SK-N-SH treated with all-trans-retinoic acid at 6 μM for 48 hours (cell line): ENCODE data around the gene DEPP1.
A peak's percentile ranks its signal among the peaks of the same experiment; 100 is the strongest.

Source experiments
- ATAC-seq: fragments of 200-7000 bp; cut with Tn5 transposase; 3 replicates; pipeline ENCODE4 v1.9.1; 2020; ENCODE audit warnings: mild to moderate bottlenecking, moderate library complexity
- ARNTL ChIP-seq: fragments of 450-650 bp; formaldehyde crosslinking; IDR thresholded peaks from 2 replicates; pipeline ENCODE4 v1.5.0; 2020; ENCODE audit warnings: low read depth, mild to moderate bottlenecking, moderate library complexity, borderline replicate concordance
- BACH2 ChIP-seq: fragments of 250-450 bp; sonication (Bioruptor Pico); IDR thresholded peaks from 2 replicates; pipeline ENCODE4 v1.9.0; 2021; ENCODE audit warnings: mild to moderate bottlenecking, borderline replicate concordance
- CSDC2 ChIP-seq: fragments of 250-450 bp; sonication (Bioruptor Pico); IDR thresholded peaks from 2 replicates; pipeline ENCODE4 v1.5.0; 2020; ENCODE audit warnings: mild to moderate bottlenecking, moderate library complexity
- CSRNP3 ChIP-seq: fragments of 250-450 bp; sonication (Bioruptor Pico); IDR thresholded peaks from 2 replicates; pipeline ENCODE4 v1.5.1; 2021; ENCODE audit warnings: mild to moderate bottlenecking, moderate library complexity
- ESRRG ChIP-seq: fragments of 250-450 bp; sonication (Bioruptor Pico); IDR thresholded peaks from 2 replicates; pipeline ENCODE4 v1.6.1; 2021; ENCODE audit warnings: mild to moderate bottlenecking
- GLIS3 ChIP-seq: fragments of 250-450 bp; sonication (Bioruptor Pico); IDR thresholded peaks from 2 replicates; pipeline ENCODE4 v1.5.0; 2020; ENCODE audit warnings: mild to moderate bottlenecking, moderate library complexity
- ISL1 ChIP-seq: fragments of 250-450 bp; sonication (Bioruptor Pico); IDR thresholded peaks from 2 replicates; pipeline ENCODE4 v2.1.2; 2022; ENCODE audit warnings: mild to moderate bottlenecking, moderate library complexity
- OSR1 ChIP-seq: fragments of 250-450 bp; sonication (Bioruptor Pico); IDR thresholded peaks from 2 replicates; pipeline ENCODE4 v1.8.0; 2022; ENCODE audit warnings: moderate library complexity, mild to moderate bottlenecking, inconsistent platforms
- SNAI2 ChIP-seq: fragments of 250-450 bp; sonication (Bioruptor Pico); IDR thresholded peaks from 2 replicates; pipeline ENCODE4 v1.5.0; 2020; ENCODE audit warnings: mild to moderate bottlenecking, moderate library complexity
- TCF4 ChIP-seq: fragments of 250-450 bp; sonication (Bioruptor Pico); IDR thresholded peaks from 2 replicates; pipeline ENCODE4 v1.8.0; 2021; ENCODE audit warnings: mild to moderate bottlenecking, moderate library complexity, borderline replicate concordance
- TOX ChIP-seq: fragments of 250-450 bp; sonication (Bioruptor Pico); IDR thresholded peaks from 2 replicates; pipeline ENCODE4 v1.8.0; 2021; ENCODE audit warnings: mild to moderate bottlenecking, moderate library complexity, borderline replicate concordance
- ZC3H10 ChIP-seq: fragments of 250-450 bp; sonication (Bioruptor Pico); IDR thresholded peaks from 2 replicates; pipeline ENCODE4 v1.5.1; 2021; ENCODE audit warnings: mild to moderate bottlenecking, moderate library complexity
- ZFP3 ChIP-seq: fragments of 250-450 bp; sonication (Bioruptor Pico); IDR thresholded peaks from 2 replicates; pipeline ENCODE4 v1.5.0; 2020; ENCODE audit warnings: mild to moderate bottlenecking, moderate library complexity
- ZFP30 ChIP-seq: fragments of 450-650 bp; formaldehyde crosslinking; IDR thresholded peaks from 2 replicates; pipeline ENCODE4 v1.5.0; 2022; ENCODE audit warnings: mild to moderate bottlenecking, moderate library complexity
- TF ChIP-seq, protein P1 (sequence below): fragments of 250-450 bp; sonication (Bioruptor Pico); IDR thresholded peaks from 2 replicates; pipeline ENCODE4 v1.8.0; 2021; ENCODE audit warnings: low read depth, mild to moderate bottlenecking, moderate library complexity, borderline replicate concordance
- TF ChIP-seq, protein P2 (sequence below): fragments of 250-450 bp; sonication (Bioruptor Pico); IDR thresholded peaks from 2 replicates; pipeline ENCODE4 v1.8.0; 2020; ENCODE audit warnings: mild to moderate bottlenecking, moderate library complexity, borderline replicate concordance
- TF ChIP-seq, protein P3 (sequence below): fragments of 250-450 bp; sonication (Bioruptor Pico); IDR thresholded peaks from 2 replicates; pipeline ENCODE4 v1.5.0; 2020; ENCODE audit warnings: mild to moderate bottlenecking, moderate library complexity

The DEPP1 gene

GRCh38 chr10:44960482-44961229 lies 18.0 kb downstream of the DEPP1 start (continued):
- TF ChIP-seq ESRRG = no peak

DNA sequence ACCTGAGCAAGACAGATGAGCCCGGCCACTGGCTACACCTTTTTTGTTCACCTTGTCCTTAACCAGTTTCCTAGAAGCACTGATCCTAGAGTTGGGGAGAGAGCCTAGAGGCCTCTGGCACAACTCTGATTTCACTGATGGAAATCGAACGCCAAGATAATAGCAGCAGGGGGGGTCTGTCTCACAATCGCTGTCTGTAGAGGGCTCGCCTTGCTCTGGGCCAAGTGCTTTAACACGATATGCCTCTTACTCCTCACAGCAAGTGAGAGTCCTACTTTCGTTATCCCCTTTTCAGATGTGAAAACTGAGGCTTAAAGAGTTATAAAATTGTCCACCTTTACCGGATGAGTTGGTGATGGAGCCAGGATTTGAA lies 18.5 kb downstream of the DEPP1 start:
- peak; percentile 3 for ATAC-seq
- no peak for TF ChIP-seq TOX (CRISPR knock-in tag)

DNA sequence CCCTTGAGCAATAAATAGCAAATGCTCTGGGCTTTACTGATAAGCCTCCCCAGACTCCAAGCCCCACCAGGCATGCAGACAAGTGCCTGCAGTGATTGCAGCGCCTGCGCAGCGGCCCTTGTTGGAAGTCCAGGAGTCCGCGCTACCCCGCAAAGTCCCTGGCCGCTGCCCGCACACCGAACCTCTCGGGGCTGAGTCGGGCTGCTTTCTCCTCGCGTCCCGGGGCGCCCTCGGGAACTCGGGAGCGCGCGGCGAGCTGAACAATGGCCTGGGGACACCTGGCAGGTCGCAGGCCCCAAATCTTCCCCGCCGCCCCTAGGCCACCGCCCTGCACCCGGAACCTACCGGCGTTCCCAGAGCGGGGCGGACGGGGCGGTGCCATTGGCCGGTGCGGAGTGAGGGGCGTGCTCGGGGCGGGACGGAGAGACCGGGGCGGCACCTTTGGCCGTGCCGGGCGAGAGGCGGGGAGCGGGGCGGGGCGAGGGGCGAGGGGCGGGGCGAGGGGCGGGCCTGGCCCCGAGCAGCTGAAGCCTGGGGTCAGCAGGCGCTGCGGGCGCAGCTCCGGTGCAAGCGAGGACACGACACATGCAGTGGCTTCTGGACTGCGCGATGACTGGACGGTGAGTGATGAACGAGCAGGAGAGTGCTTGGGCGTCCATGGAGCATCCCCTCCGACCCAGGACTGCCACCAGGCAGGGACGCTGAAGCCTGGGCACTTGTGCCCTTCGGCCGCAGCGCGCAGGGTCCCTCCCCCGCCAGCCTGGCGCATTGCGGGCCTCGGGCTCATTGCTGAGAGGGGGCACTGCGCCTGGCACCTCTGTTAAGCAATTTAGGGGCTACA lies 19.1 kb downstream of the DEPP1 start, which contains the start of gene RASSF4:
RASSF4 (plus strand) TSS at position 556 of the 841 bp plus-strand sequence. CDS start 10,401 bp downstream, outside the sequence.
- TF ChIP-seq ISL1 (CRISPR knock-in tag) (no peak), ZFP3 (CRISPR knock-in tag) (peak; percentile 89)
- ATAC-seq = peak; percentile 99

DNA sequence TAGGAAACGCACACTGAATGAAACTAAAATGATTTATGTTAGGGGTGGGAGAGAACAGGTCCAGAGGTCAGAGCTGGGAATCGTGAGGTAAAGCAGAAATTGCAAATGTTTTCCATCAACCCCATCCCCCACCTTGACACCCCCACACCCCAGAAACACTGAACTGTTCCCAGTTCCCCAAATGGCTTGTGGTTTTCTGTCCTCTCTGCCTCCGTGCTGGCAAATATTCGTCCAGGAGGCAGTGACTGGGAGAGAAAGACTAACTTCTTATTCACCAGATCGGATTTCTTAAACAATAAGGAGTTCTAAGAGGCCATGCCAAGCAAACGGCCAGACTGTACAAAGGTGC lies 19.7 kb downstream of the DEPP1 start:
- TF ChIP-seq OSR1 (CRISPR knock-in tag) (no peak), BACH2 (CRISPR knock-in tag) (no peak)
- TF ChIP-seq, protein P1, sequence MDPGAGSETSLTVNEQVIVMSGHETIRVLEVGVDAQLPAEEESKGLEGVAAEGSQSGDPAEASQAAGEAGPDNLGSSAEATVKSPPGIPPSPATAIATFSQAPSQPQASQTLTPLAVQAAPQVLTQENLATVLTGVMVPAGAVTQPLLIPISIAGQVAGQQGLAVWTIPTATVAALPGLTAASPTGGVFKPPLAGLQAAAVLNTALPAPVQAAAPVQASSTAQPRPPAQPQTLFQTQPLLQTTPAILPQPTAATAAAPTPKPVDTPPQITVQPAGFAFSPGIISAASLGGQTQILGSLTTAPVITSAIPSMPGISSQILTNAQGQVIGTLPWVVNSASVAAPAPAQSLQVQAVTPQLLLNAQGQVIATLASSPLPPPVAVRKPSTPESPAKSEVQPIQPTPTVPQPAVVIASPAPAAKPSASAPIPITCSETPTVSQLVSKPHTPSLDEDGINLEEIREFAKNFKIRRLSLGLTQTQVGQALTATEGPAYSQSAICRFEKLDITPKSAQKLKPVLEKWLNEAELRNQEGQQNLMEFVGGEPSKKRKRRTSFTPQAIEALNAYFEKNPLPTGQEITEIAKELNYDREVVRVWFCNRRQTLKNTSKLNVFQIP (CRISPR knock-in tag) = no peak
- ATAC-seq = no peak

- TF ChIP-seq ISL1 (CRISPR knock-in tag) = 0 out of 2 replicates have a peak, but pooled peaks have one; percentile 7
- no peak for TF ChIP-seq TCF4
- no peak for TF ChIP-seq GLIS3 (CRISPR knock-in tag)
- TF ChIP-seq ZC3H10 (CRISPR knock-in tag) = no peak
- TF ChIP-seq CSRNP3 = no peak
- TF ChIP-seq, protein P2, sequence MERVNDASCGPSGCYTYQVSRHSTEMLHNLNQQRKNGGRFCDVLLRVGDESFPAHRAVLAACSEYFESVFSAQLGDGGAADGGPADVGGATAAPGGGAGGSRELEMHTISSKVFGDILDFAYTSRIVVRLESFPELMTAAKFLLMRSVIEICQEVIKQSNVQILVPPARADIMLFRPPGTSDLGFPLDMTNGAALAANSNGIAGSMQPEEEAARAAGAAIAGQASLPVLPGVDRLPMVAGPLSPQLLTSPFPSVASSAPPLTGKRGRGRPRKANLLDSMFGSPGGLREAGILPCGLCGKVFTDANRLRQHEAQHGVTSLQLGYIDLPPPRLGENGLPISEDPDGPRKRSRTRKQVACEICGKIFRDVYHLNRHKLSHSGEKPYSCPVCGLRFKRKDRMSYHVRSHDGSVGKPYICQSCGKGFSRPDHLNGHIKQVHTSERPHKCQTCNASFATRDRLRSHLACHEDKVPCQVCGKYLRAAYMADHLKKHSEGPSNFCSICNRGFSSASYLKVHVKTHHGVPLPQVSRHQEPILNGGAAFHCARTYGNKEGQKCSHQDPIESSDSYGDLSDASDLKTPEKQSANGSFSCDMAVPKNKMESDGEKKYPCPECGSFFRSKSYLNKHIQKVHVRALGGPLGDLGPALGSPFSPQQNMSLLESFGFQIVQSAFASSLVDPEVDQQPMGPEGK (CRISPR knock-in tag) = no peak
- no peak for ATAC-seq
Measured at GRCh38 chr10:44958196-44958897, 20.3 kb downstream of the DEPP1 start.

DNA sequence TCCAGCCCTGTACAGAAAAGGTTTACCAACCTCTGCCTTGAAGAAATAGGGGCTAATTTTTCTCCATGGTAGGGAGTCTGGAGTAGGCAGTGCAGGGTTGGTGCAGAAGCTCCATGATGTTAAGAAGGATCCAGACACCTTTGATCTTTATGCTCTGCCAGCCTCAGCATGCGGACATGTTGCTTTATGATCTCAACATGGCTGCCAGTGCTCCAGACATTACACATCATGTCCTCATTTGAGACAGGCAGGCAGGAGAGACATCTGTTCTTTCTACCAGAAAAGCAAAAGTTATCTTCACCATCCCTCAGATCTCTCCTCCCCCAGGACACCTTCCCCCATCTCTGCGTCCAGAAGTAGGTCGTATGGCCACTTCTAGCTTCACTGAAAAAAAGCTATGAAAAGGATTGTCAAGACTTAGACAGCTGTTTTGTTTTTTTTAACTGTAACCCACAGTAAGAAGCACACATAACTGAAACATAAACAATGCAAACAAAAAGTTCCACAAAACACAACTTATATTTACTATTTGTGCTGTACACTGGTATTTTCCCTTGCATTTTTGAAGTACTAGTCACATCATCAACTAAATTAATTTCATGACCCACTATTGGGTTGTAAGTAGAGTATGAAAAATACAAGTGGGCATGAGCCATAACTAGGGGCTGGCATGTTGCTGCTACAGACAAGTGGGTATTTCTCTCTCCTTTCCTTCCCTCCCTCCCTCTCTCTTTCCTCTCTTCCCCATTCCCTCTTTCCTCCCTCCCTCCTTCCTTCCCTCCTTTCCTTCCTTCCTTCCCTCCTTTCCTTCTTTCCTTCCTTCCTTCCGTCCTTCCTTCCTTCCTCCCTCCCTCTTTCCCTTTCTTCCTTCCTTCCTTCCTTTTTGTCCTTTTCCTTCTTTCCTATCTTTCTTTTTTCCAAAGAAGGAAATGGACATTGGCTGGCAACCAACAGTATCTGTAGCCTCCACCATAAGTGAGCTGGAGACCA lies 21.6 kb downstream of the DEPP1 start:
- TF ChIP-seq CSRNP3 (no peak), ARNTL (no peak), TOX (CRISPR knock-in tag) (no peak), ZFP30 (CRISPR knock-in tag) (no peak), SNAI2 (CRISPR knock-in tag) (no peak), CSDC2 (no peak), GLIS3 (CRISPR knock-in tag) (no peak), ISL1 (CRISPR knock-in tag) (no peak), ZFP3 (CRISPR knock-in tag) (no peak)
- TF ChIP-seq, protein P3, sequence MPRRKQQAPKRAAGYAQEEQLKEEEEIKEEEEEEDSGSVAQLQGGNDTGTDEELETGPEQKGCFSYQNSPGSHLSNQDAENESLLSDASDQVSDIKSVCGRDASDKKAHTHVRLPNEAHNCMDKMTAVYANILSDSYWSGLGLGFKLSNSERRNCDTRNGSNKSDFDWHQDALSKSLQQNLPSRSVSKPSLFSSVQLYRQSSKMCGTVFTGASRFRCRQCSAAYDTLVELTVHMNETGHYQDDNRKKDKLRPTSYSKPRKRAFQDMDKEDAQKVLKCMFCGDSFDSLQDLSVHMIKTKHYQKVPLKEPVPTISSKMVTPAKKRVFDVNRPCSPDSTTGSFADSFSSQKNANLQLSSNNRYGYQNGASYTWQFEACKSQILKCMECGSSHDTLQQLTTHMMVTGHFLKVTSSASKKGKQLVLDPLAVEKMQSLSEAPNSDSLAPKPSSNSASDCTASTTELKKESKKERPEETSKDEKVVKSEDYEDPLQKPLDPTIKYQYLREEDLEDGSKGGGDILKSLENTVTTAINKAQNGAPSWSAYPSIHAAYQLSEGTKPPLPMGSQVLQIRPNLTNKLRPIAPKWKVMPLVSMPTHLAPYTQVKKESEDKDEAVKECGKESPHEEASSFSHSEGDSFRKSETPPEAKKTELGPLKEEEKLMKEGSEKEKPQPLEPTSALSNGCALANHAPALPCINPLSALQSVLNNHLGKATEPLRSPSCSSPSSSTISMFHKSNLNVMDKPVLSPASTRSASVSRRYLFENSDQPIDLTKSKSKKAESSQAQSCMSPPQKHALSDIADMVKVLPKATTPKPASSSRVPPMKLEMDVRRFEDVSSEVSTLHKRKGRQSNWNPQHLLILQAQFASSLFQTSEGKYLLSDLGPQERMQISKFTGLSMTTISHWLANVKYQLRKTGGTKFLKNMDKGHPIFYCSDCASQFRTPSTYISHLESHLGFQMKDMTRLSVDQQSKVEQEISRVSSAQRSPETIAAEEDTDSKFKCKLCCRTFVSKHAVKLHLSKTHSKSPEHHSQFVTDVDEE (CRISPR knock-in tag) = no peak
- no peak for ATAC-seq
